HepG2 (cell line): ENCODE results near the gene USP32. TPM values are rescaled to one million over a fixed set of nuclear protein-coding genes. Genes with fewer than 3 reads are reported as not detected.

Source experiments
- DR1 ChIP-seq: sonication (generic); formaldehyde crosslinking; IDR thresholded peaks from 2 replicates; pipeline ENCODE4 v1.8.0; 2021; ENCODE audit warnings: mild to moderate bottlenecking, missing genetic modification reagents, inconsistent platforms
- HNF1B ChIP-seq: sonication (generic); formaldehyde crosslinking; IDR thresholded peaks from 2 replicates; pipeline ENCODE4 v1.5.1; 2020; ENCODE audit warnings: mild to moderate bottlenecking, moderate library complexity, missing genetic modification reagents
- KDM5B ChIP-seq: sonication (generic); formaldehyde crosslinking; IDR thresholded peaks from 2 replicates; pipeline ENCODE4 v1.4.0; 2020; ENCODE audit warnings: missing genetic modification reagents, mild to moderate bottlenecking, borderline replicate concordance
- MXD4 ChIP-seq: IDR thresholded peaks from 2 replicates; pipeline ENCODE4 v1.6.1; 2016; ENCODE audit warnings: mild to moderate bottlenecking, missing biosample characterization, missing genetic modification reagents
- NFRKB ChIP-seq: fragments of 450-650 bp; IDR thresholded peaks from 2 replicates; pipeline ENCODE4 v1.6.1; 2017
- NR0B2 ChIP-seq: sonication (generic); formaldehyde crosslinking; IDR thresholded peaks from 2 replicates; pipeline ENCODE4 v1.4.0; 2020; ENCODE audit warnings: mild to moderate bottlenecking, missing genetic modification reagents
- NR1H2 ChIP-seq: sonication (generic); formaldehyde crosslinking; IDR thresholded peaks from 2 replicates; pipeline ENCODE4 v1.8.1; 2022; ENCODE audit warnings: low read depth, missing genetic modification reagents, borderline replicate concordance
- PRDM10 ChIP-seq: sonication (generic); formaldehyde crosslinking; IDR thresholded peaks from 2 replicates; pipeline ENCODE4 v1.4.0; 2020; ENCODE audit warnings: low read depth, missing genetic modification reagents
- SCMH1 ChIP-seq: sonication (generic); formaldehyde crosslinking; IDR thresholded peaks from 2 replicates; pipeline ENCODE4 v1.9.0; 2021; ENCODE audit warnings: missing genetic modification reagents, mild to moderate bottlenecking, borderline replicate concordance
- TAF1 ChIP-seq: sonication (generic); formaldehyde crosslinking; IDR thresholded peaks from 2 replicates; pipeline ENCODE4 v1.4.0; 2020; ENCODE audit warnings: missing genetic modification reagents
- ZBTB49 ChIP-seq: sonication (generic); formaldehyde crosslinking; IDR thresholded peaks from 2 replicates; pipeline ENCODE4 v1.4.0; 2020; ENCODE audit warnings: missing genetic modification reagents, borderline replicate concordance
- ZFP62 ChIP-seq: sonication (generic); formaldehyde crosslinking; IDR thresholded peaks from 2 replicates; pipeline ENCODE4 v1.4.0; 2020; ENCODE audit warnings: missing genetic modification reagents
- ZNF274 ChIP-seq: sonication (generic); formaldehyde crosslinking; IDR thresholded peaks from 2 replicates; pipeline ENCODE4 v1.5.1; 2020; ENCODE audit warnings: mild to moderate bottlenecking, missing genetic modification reagents
- ZNF431 ChIP-seq: sonication (generic); formaldehyde crosslinking; IDR thresholded peaks from 2 replicates; pipeline ENCODE4 v1.9.0; 2022; ENCODE audit warnings: missing genetic modification reagents, low read depth, mild to moderate bottlenecking, borderline replicate concordance
- ZNF44 ChIP-seq: sonication (generic); formaldehyde crosslinking; IDR thresholded peaks from 2 replicates; pipeline ENCODE4 v1.5.1; 2020; ENCODE audit warnings: mild to moderate bottlenecking, missing genetic modification reagents
- ZNF503 ChIP-seq: sonication (generic); formaldehyde crosslinking; IDR thresholded peaks from 2 replicates; pipeline ENCODE4 v1.4.0; 2020; ENCODE audit warnings: missing genetic modification reagents
- ZNF644 ChIP-seq: IDR thresholded peaks from 2 replicates; pipeline ENCODE4 v1.6.1; 2016; ENCODE audit warnings: low read depth
- polyA plus RNA-seq, 8 experiments: library from polyadenylated mRNA; depleted of rRNA in 3 of 8; stranded (reverse) in 7 of 8; unstranded in 1 of 8; fragments of >200 nt; fragmentation: Illumina TruSeq in 4 of 8; extraction: Trizol in 4 of 8; gene quantifications; 2 replicates each; pipeline versions ENCODE4 v1.2.1 to v1.2.3, GENCODE V29; 2011 to 2016; ENCODE audit warnings: low read depth in 4 of 8, missing spikeins in 1 of 8, mixed read lengths in 1 of 8; ENCODE audit not compliant: insufficient read depth in 1 of 8
- total RNA-seq, 5 experiments: library from RNA; depleted of rRNA; stranded (reverse); fragments of >200 nt; fragmentation: Illumina TruSeq; extraction: Trizol; gene quantifications; 2 replicates each; pipeline ENCODE4 v1.2.3, GENCODE V29; 2016; ENCODE audit warnings: low read depth in 1 of 5

Gene USP32
- total and polyA plus RNA-seq, 2 of the 13 experiments (the other 11 are each of a cell fraction or from before 2014, with no cell fraction given), result 24.9 to 39.9 TPM

- TF ChIP-seq PRDM10 (peak; percentile 75; the same call in 1 of the 2 replicates), SCMH1 (CRISPR knock-in tag) (no peak), ZBTB49 (CRISPR knock-in tag) (peak; percentile 98), ZNF44 (CRISPR knock-in tag) (peak; percentile 86; the same call in 1 of the 2 replicates), HNF1B (CRISPR knock-in tag) (0 out of 2 replicates have a peak, but pooled peaks have one; percentile 46), MXD4 (CRISPR knock-in tag) (peak; percentile 98), NFRKB (no peak), NR0B2 (peak; percentile 99), ZFP62 (CRISPR knock-in tag) (no peak), ZNF503 (CRISPR knock-in tag) (no peak), DR1 (CRISPR knock-in tag) (peak; percentile 65; the same call in 1 of the 2 replicates), ZNF274 (CRISPR knock-in tag) (peak; percentile 99), ZNF431 (CRISPR knock-in tag) (peak; percentile 97), NR1H2 (CRISPR knock-in tag) (peak; percentile 90; the same call in 1 of the 2 replicates), ZNF644 (CRISPR knock-in tag) (peak; percentile 83; the same call in 1 of the 2 replicates), KDM5B (peak; percentile 99), TAF1 (CRISPR knock-in tag) (peak; percentile 60)
Measured at GRCh38 chr17:60139438-60140285, 252.3 kb downstream of the USP32 start (continued).
